ENCODE data around the gene FGF14. TPM values are rescaled to one million over a fixed set of nuclear protein-coding genes. Genes with fewer than 3 reads are reported as not detected.

The FGF14 gene
- total RNA-seq, 1 donor from 2014 or later = 4.6 TPM

- no peak for DNase-seq (ENCODE audit: low spot score, unreplicated experiment)
- H3K4me3 Mint-ChIP-seq (ENCODE audit: low read depth) = no peak overlapping the region
- no peaks in the 10 kb centered on the region for H3K9me3 Mint-ChIP-seq (ENCODE audit: low read depth)
- H3K4me1 Mint-ChIP-seq (ENCODE audit: low read depth) = no peaks in the 10 kb centered on the region
- H3K36me3 Mint-ChIP-seq (ENCODE audit: insufficient read depth) = no peaks in the 10 kb centered on the region
- H3K27ac Mint-ChIP-seq = no peak overlapping the region
- TF ChIP-seq CTCF (IDR thresholded peaks at IDR 0.05; ENCODE audit: unreplicated experiment) = no peak
- H3K27me3 Mint-ChIP-seq = no peaks in the 10 kb centered on the region
Observed at GRCh38 chr13:102316732-102317131, 85.1 kb downstream of the FGF14 start.

DNA sequence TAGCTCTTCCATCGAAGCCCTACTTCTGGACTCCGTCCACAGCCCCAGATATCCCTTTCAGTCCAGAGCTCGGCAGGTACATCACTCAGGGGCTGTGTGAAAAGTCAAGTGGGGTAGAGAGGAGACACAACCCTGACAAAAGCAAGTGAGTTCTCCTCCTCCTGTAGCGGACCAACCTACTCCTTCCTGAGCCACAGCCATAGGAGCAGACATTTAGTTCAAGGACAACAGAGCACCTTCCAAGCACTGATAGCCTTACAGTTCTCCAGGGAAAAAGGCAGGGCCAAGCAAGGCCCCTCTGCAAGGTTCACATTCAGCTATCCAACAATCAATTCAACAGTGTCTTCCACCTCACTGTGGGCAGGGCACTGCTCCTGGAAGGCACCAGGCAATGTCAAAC is 89.0 kb downstream of the FGF14 start:
- H3K27me3 Mint-ChIP-seq = no peaks in the 10 kb centered on the region
- no peak for DNase-seq (ENCODE audit: low spot score, unreplicated experiment)
- H3K4me1 Mint-ChIP-seq (ENCODE audit: low read depth) = no peaks in the 10 kb centered on the region
- H3K4me3 Mint-ChIP-seq (ENCODE audit: low read depth) = no peak overlapping the region
- no peaks in the 10 kb centered on the region for H3K36me3 Mint-ChIP-seq (ENCODE audit: insufficient read depth)
- no peak overlapping the region for H3K27ac Mint-ChIP-seq
- H3K9me3 Mint-ChIP-seq (ENCODE audit: low read depth) = no peaks in the 10 kb centered on the region
- TF ChIP-seq CTCF (IDR thresholded peaks at IDR 0.05; ENCODE audit: unreplicated experiment) = no peak

DNA sequence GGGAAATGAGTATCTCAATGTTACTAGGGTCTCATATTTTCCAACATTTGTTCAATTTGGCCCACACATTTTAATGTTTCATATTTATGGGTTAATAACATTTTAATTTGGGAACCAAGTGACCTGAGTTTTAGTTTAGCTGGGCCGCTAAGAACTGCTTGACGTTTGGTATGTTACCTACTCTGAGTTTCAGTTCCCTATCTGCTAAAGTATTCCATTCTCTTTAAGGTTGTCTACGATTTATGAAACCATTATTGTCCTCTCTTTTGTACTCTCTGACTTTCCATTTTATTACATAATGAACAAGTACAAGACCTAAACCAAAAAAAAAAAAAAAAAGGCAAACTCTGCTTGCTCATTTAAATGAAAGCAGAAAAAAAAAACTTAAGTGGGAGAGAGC is 89.9 kb downstream of the FGF14 start:
- Mint-ChIP-seq H3K27ac (no peak overlapping the region), H3K36me3 (ENCODE audit: insufficient read depth) (no peaks in the 10 kb centered on the region), H3K9me3 (ENCODE audit: low read depth) (no peaks in the 10 kb centered on the region), H3K4me3 (ENCODE audit: low read depth) (no peak overlapping the region), H3K4me1 (ENCODE audit: low read depth) (no peaks in the 10 kb centered on the region), H3K27me3 (no peaks in the 10 kb centered on the region)
- no peak for DNase-seq (ENCODE audit: low spot score, unreplicated experiment)
- no peak for TF ChIP-seq CTCF (IDR thresholded peaks at IDR 0.05; ENCODE audit: unreplicated experiment)

GRCh38 chr13:102311419-102311796 is 90.4 kb downstream of the FGF14 start:
- no peak overlapping the region for H3K27ac Mint-ChIP-seq
- no peaks in the 10 kb centered on the region for H3K4me1 Mint-ChIP-seq (ENCODE audit: low read depth)
- H3K4me3 Mint-ChIP-seq (ENCODE audit: low read depth) = no peak overlapping the region
- DNase-seq (ENCODE audit: low spot score, unreplicated experiment) = no peak
- H3K9me3 Mint-ChIP-seq (ENCODE audit: low read depth) = no peaks in the 10 kb centered on the region
- no peak for TF ChIP-seq CTCF (IDR thresholded peaks at IDR 0.05; ENCODE audit: unreplicated experiment)
- no peaks in the 10 kb centered on the region for H3K27me3 Mint-ChIP-seq
- H3K36me3 Mint-ChIP-seq (ENCODE audit: insufficient read depth) = no peaks in the 10 kb centered on the region

DNA sequence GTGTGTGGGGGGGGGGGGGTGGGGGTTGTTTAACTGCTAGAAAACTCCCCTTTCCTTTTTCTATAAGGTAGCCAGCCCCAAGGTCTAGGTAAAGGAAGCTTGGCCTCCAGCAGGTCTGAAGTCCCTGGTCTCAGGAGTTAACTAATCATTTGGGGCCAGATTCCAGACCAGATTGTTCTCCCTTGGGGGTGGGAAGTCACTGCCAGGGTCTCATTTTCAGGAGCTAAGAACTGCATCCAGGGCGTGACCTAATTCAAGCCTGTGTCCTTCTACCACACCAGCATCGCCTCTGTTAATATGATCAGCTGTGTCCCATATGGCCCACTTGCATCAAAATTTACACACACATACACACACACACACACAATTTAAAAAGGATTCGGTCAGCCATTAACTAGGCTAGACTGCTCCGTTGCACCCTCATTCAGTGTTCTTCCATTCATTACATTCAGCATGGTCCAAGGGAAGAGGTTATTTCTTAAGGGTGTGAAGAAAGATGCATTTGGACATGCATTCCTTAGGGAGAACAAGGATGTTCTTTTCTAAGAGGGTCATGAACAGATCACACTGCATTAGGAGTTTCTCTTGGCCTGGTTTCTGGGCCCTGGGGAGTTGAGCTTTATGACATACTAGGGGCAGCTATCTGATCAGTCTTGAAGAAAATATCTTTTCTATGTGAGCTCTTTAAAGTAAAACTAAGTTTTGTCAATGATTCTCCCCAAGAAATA is 91.0 kb downstream of the FGF14 start:
- TF ChIP-seq CTCF (IDR thresholded peaks at IDR 0.05; ENCODE audit: unreplicated experiment) = no peak
- Mint-ChIP-seq H3K36me3 (ENCODE audit: insufficient read depth) (no peaks in the 10 kb centered on the region), H3K9me3 (ENCODE audit: low read depth) (no peaks in the 10 kb centered on the region), H3K4me1 (ENCODE audit: low read depth) (no peaks in the 10 kb centered on the region), H3K27me3 (no peaks in the 10 kb centered on the region), H3K27ac (no peak overlapping the region), H3K4me3 (ENCODE audit: low read depth) (no peak overlapping the region)
- no peak for DNase-seq (ENCODE audit: low spot score, unreplicated experiment)

Measured in progenitor cell of endocrine pancreas (in vitro differentiated cells).